DND-41 (cell line): ENCODE data around the gene QSOX1.

Experiments used
- ATAC-seq: fragments of 200-7000 bp; cut with Tn5 transposase; 3 replicates; pipeline ENCODE4 v1.9.1; 2021; ENCODE audit warnings: low read depth; ENCODE audit not compliant: insufficient read depth
- DNase-seq: peaks from one replicate; pipeline ENCODE4 v3.0.0-alpha.2; 2020
- H2AFZ ChIP-seq: 2 replicates; pipeline ENCODE4 v1.6.0; 2012; ENCODE audit warnings: low read depth, low read length
- H3K27ac ChIP-seq: 2 replicates; pipeline ENCODE4 v1.5.1; 2012; ENCODE audit warnings: low read length, inconsistent platforms
- H3K27me3 ChIP-seq: fragments of 200-600 bp; sonication (generic); 2 replicates; pipeline ENCODE4 v1.6.0; 2012; ENCODE audit warnings: low read length, mild to moderate bottlenecking, inconsistent platforms; ENCODE audit not compliant: insufficient read depth, poor library complexity
- H3K36me3 ChIP-seq: 2 replicates; pipeline ENCODE4 v1.5.1; 2012; ENCODE audit warnings: low read length, inconsistent platforms; ENCODE audit not compliant: insufficient read depth
- H3K4me1 ChIP-seq: 2 replicates; pipeline ENCODE4 v1.5.1; 2012; ENCODE audit warnings: mild to moderate bottlenecking, low read length; ENCODE audit not compliant: insufficient read depth
- H3K4me2 ChIP-seq: 2 replicates; pipeline ENCODE4 v1.6.0; 2012; ENCODE audit warnings: mild to moderate bottlenecking, moderate library complexity, low read length, inconsistent platforms; ENCODE audit not compliant: insufficient read depth
- H3K4me3 ChIP-seq, 2 experiments: fragments of 200-600 bp in 1 of 2; shearing (Covaris generic) in 1 of 2; 2 replicates each; pipeline ENCODE4 v1.5.1; 2012 to 2016; ENCODE audit warnings: inconsistent platforms in 2 of 2, low read length in 2 of 2, mild to moderate bottlenecking in 2 of 2, low read depth in 1 of 2, moderate library complexity in 1 of 2
- H3K79me2 ChIP-seq: 2 replicates; pipeline ENCODE4 v1.6.0; 2012; ENCODE audit warnings: low read length, inconsistent platforms; ENCODE audit not compliant: insufficient read depth
- H3K9ac ChIP-seq: 2 replicates; pipeline ENCODE4 v1.6.0; 2012; ENCODE audit warnings: low read depth, mild to moderate bottlenecking, inconsistent platforms, low read length, moderate library complexity
- H3K9me3 ChIP-seq: 2 replicates; pipeline ENCODE4 v1.5.1; 2012; ENCODE audit warnings: low read length, moderate library complexity, mild to moderate bottlenecking, inconsistent platforms; ENCODE audit not compliant: insufficient read depth, severe bottlenecking
- H4K20me1 ChIP-seq: 2 replicates; pipeline ENCODE4 v1.6.0; 2012; ENCODE audit warnings: low read length; ENCODE audit not compliant: insufficient read depth
- CTCF ChIP-seq: IDR thresholded peaks from 2 replicates; pipeline ENCODE4 v1.5.1; 2012; ENCODE audit warnings: borderline replicate concordance, low read length, moderate library complexity, mild to moderate bottlenecking; ENCODE audit not compliant: poor library complexity, severe bottlenecking; ENCODE audit errors: extremely low read depth
- EZH2 ChIP-seq: IDR thresholded peaks from 3 replicates; pipeline ENCODE4 v1.6.1; 2012; ENCODE audit warnings: borderline replicate concordance, low read depth, mild to moderate bottlenecking, moderate library complexity, low read length, inconsistent platforms; ENCODE audit not compliant: severe bottlenecking

Gene QSOX1

GRCh38 chr1:180187626-180188025 is 33.0 kb downstream of the QSOX1 start:
- Histone ChIP-seq H2AFZ (no peak overlapping the region), H3K4me2 (no peak overlapping the region), H3K9me3 (no peaks in the 10 kb centered on the region), H3K9ac (no peak overlapping the region), H3K79me2 (no peaks in the 10 kb centered on the region), H3K36me3 (peaks cover 3% of the 10 kb centered on the region; the same call in 1 of the 2 replicates), H3K27ac (no peak overlapping the region), H4K20me1 (no peaks in the 10 kb centered on the region; the same call in 1 of the 2 replicates), H3K4me1 (no peaks in the 10 kb centered on the region), H3K4me3 (no peak overlapping the region), H3K27me3 (no peaks in the 10 kb centered on the region)
- no peak for ATAC-seq
- TF ChIP-seq CTCF (no peak), EZH2 (no peak)
- DNase-seq, result no peak

- Histone ChIP-seq H3K9me3 (no peaks in the 10 kb centered on the region), H3K4me2 (no peak overlapping the region), H3K4me1 (no peaks in the 10 kb centered on the region), H3K36me3 (peaks cover 3% of the 10 kb centered on the region; the same call in 1 of the 2 replicates), H4K20me1 (no peaks in the 10 kb centered on the region; the same call in 1 of the 2 replicates), H3K9ac (no peak overlapping the region), H3K27me3 (no peaks in the 10 kb centered on the region), H3K79me2 (no peaks in the 10 kb centered on the region), H3K4me3 (no peak overlapping the region), H3K27ac (no peak overlapping the region), H2AFZ (no peak overlapping the region)
- ATAC-seq, result peak; percentile 69
- TF ChIP-seq EZH2, result no peak
- TF ChIP-seq CTCF, result peak; percentile 77
- DNase-seq, result peak; percentile 44
These were observed 33.4 kb downstream of the QSOX1 start for GRCh38 chr1:180188091-180188506.

- peak; percentile 37 for DNase-seq
- Histone ChIP-seq H3K27me3 (no peaks in the 10 kb centered on the region), H3K9ac (no peak overlapping the region), H4K20me1 (no peaks in the 10 kb centered on the region; the same call in 1 of the 2 replicates), H3K36me3 (peaks cover 3% of the 10 kb centered on the region; the same call in 1 of the 2 replicates), H3K79me2 (no peaks in the 10 kb centered on the region), H3K9me3 (no peaks in the 10 kb centered on the region), H3K27ac (no peak overlapping the region), H3K4me2 (no peak overlapping the region), H2AFZ (no peak overlapping the region), H3K4me3 (no peak overlapping the region), H3K4me1 (no peaks in the 10 kb centered on the region)
- peak; percentile 45; the same call in 2 of the 3 replicates for ATAC-seq
- no peak for TF ChIP-seq EZH2
- TF ChIP-seq CTCF, result no peak
These were observed 34.1 kb downstream of the QSOX1 start for GRCh38 chr1:180188684-180189175.
